ENCODE measurements around the gene UBE2QL1. TPM values are rescaled to one million over a fixed set of nuclear protein-coding genes. Genes with fewer than 3 reads are reported as not detected.

Gene UBE2QL1
- total and polyA plus RNA-seq, 4 donors: 0.02 to 0.51 (median 0.09) TPM

GRCh38 chr5:6424110-6424659 lies 24.5 kb upstream of the UBE2QL1 start:
- WGBS, 2 donors: 82 to 89% methylated on average over 8 of the region's 8 CpGs
- TF ChIP-seq CTCF (IDR thresholded peaks at IDR 0.05; ENCODE audit: control extremely low read depth, extremely low read depth): no peak
- DNase-seq (no peak), ATAC-seq (ENCODE audit: insufficient read depth, low FRiP score) (no peak)
- Histone ChIP-seq H3K9me3 (ENCODE audit: control insufficient read depth in 4 of 4, insufficient read depth in 3 of 4, low read length in 3 of 4) (peaks cover 0 to 2% (median 0%) of the 10 kb centered on the region in 4 donors), H3K9ac (ENCODE audit: insufficient read depth in 1 of 2, low read length in 2 of 2) (no peak overlapping the region), H3K27ac (ENCODE audit: low read depth in 1 of 2, low read length in 1 of 2) (no peak overlapping the region), H3K4me1 (ENCODE audit: control insufficient read depth in 5 of 5, insufficient read depth in 5 of 5, low read length in 5 of 5) (peaks cover 0 to 4% (median 0%) of the 10 kb centered on the region in 5 donors), H3K27me3 (ENCODE audit: control insufficient read depth in 3 of 3, insufficient read depth in 3 of 3, low read length in 2 of 3) (no peaks in the 10 kb centered on the region), H3K36me3 (ENCODE audit: control insufficient read depth in 4 of 4, insufficient read depth in 4 of 4, low read length in 4 of 4) (no peaks in the 10 kb centered on the region), H3K4me3 (no peak overlapping the region)

DNA sequence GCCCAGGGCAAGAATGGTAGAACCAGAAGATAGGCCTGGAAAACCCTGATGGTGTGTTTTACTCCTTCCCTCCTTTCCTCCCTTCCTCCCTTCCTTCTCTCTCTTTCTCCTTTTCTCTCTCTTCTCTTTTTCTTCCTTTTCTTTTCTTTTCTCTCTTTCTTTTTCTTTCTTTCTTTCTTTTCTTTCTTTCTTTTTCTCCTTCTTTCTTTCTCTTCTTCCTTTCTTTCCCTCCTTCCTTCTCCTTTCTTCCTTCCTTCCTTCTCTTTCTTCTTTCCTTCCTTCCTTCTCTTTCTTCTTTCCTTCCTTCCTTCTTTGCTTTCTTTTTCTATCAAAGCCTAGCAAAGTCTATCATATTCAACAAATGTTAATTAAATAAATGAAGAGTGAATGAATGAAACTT lies 24.0 kb upstream of the UBE2QL1 start:
- ATAC-seq (ENCODE audit: insufficient read depth, low FRiP score): no peak
- TF ChIP-seq CTCF (IDR thresholded peaks at IDR 0.05; ENCODE audit: control extremely low read depth, extremely low read depth): no peak
- H3K9ac ChIP-seq (ENCODE audit: insufficient read depth in 1 of 2, low read length in 2 of 2): no peak overlapping the region
- no peak overlapping the region for H3K27ac ChIP-seq (ENCODE audit: low read depth in 1 of 2, low read length in 1 of 2)
- H3K27me3 ChIP-seq (ENCODE audit: control insufficient read depth in 3 of 3, insufficient read depth in 3 of 3, low read length in 2 of 3): no peaks in the 10 kb centered on the region
- peaks cover 0 to 4% (median 0%) of the 10 kb centered on the region in 5 donors for H3K4me1 ChIP-seq (ENCODE audit: control insufficient read depth in 5 of 5, insufficient read depth in 5 of 5, low read length in 5 of 5)
- H3K36me3 ChIP-seq (ENCODE audit: control insufficient read depth in 4 of 4, insufficient read depth in 4 of 4, low read length in 4 of 4): no peaks in the 10 kb centered on the region
- H3K4me3 ChIP-seq: no peak overlapping the region
- no peak for DNase-seq
- H3K9me3 ChIP-seq (ENCODE audit: control insufficient read depth in 4 of 4, insufficient read depth in 3 of 4, low read length in 3 of 4): peaks cover 0 to 2% (median 0%) of the 10 kb centered on the region in 4 donors

DNA sequence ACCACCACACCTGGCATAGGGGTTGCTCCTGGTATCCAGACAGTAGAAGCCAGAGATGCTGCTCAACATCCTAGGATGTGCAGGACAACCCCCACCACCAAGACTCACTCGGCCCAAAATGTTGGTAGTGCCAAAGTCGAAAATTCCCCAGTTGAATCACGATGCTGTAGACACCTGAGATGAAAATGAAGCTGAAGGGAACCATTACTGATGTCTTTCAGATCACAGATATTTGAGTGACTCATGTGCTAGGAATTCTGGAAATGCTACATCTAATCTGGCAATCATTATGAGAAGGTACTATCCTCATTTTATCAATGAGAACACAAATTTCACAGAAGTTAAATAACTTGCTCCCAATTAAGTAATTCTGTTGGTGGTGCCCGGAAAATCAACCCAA lies 21.0 kb upstream of the UBE2QL1 start:
- no peaks in the 10 kb centered on the region for H3K36me3 ChIP-seq (ENCODE audit: control insufficient read depth in 4 of 4, insufficient read depth in 4 of 4, low read length in 4 of 4)
- H3K9ac ChIP-seq (ENCODE audit: insufficient read depth in 1 of 2, low read length in 2 of 2): no peak overlapping the region
- no peak for TF ChIP-seq CTCF (IDR thresholded peaks at IDR 0.05; ENCODE audit: control extremely low read depth, extremely low read depth)
- H3K4me1 ChIP-seq (ENCODE audit: control insufficient read depth in 5 of 5, insufficient read depth in 5 of 5, low read length in 5 of 5): peaks cover 0 to 4% (median 0%) of the 10 kb centered on the region in 5 donors
- H3K27me3 ChIP-seq (ENCODE audit: control insufficient read depth in 3 of 3, insufficient read depth in 3 of 3, low read length in 2 of 3): no peaks in the 10 kb centered on the region
- peaks cover 0 to 4% (median 0%) of the 10 kb centered on the region in 4 donors for H3K9me3 ChIP-seq (ENCODE audit: control insufficient read depth in 4 of 4, insufficient read depth in 3 of 4, low read length in 3 of 4)
- DNase-seq (no peak), ATAC-seq (ENCODE audit: insufficient read depth, low FRiP score) (no peak)
- H3K27ac ChIP-seq (ENCODE audit: low read depth in 1 of 2, low read length in 1 of 2): no peak overlapping the region
- WGBS, 2 donors: 85 to 86% methylated on average over 4 of the region's 4 CpGs
- no peak overlapping the region for H3K4me3 ChIP-seq
